ENCODE measurements around the gene ZSCAN10. TPM values are rescaled to one million over a fixed set of nuclear protein-coding genes. Genes with fewer than 3 reads are reported as not detected.

The ZSCAN10 gene
- total and polyA plus RNA-seq, 9 of the 15 experiments (the other 6 are each of a cell fraction or from before 2014, with no cell fraction given): 0.22 TPM; not detected in 8

DNA sequence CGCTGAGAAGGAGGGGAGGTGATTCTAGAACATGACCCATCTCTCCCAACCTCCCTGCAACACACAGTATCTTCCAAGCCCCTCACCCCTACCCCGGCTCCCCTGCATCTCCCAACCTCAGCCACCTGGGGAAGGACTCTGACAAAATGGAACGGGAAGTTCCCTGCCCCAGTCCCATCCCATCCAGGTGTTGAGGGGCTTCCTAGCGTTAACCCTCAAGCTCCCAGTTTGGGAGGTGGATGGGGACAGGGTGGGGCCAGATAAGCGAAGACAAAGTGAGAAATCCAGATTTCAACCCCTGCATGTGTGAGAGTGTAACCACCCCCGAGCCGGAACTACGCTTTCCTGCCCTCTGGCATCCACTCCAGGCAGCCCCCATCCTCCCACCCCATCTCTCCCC is 1.8 kb downstream of the ZSCAN10 start:
- intact Hi-C loops (cut with micrococcal nuclease): no loop called here
- TF ChIP-seq, protein P1, sequence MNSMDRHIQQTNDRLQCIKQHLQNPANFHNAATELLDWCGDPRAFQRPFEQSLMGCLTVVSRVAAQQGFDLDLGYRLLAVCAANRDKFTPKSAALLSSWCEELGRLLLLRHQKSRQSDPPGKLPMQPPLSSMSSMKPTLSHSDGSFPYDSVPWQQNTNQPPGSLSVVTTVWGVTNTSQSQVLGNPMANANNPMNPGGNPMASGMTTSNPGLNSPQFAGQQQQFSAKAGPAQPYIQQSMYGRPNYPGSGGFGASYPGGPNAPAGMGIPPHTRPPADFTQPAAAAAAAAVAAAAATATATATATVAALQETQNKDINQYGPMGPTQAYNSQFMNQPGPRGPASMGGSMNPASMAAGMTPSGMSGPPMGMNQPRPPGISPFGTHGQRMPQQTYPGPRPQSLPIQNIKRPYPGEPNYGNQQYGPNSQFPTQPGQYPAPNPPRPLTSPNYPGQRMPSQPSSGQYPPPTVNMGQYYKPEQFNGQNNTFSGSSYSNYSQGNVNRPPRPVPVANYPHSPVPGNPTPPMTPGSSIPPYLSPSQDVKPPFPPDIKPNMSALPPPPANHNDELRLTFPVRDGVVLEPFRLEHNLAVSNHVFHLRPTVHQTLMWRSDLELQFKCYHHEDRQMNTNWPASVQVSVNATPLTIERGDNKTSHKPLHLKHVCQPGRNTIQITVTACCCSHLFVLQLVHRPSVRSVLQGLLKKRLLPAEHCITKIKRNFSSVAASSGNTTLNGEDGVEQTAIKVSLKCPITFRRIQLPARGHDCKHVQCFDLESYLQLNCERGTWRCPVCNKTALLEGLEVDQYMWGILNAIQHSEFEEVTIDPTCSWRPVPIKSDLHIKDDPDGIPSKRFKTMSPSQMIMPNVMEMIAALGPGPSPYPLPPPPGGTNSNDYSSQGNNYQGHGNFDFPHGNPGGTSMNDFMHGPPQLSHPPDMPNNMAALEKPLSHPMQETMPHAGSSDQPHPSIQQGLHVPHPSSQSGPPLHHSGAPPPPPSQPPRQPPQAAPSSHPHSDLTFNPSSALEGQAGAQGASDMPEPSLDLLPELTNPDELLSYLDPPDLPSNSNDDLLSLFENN (IDR thresholded peaks at IDR 0.05; ENCODE audit: low read depth in 2 of 2, low read length in 2 of 2): no peak
- TF ChIP-seq CREB1 (IDR thresholded peaks at IDR 0.05) (no peak), CREB1 (CRISPR knock-in tag; IDR thresholded peaks at IDR 0.05) (no peak), NR1H2 (CRISPR knock-in tag; IDR thresholded peaks at IDR 0.05) (no peak), MXI1 (IDR thresholded peaks at IDR 0.05; ENCODE audit: low read depth, low read length) (no peak), HNRNPL (IDR thresholded peaks at IDR 0.05; ENCODE audit: low read depth, low read length) (no peak), RBM17 (IDR thresholded peaks at IDR 0.05; ENCODE audit: borderline replicate concordance, low read depth, low read length) (no peak), ZBTB40 (IDR thresholded peaks at IDR 0.05) (no peak), ZBTB40 (CRISPR knock-in tag; IDR thresholded peaks at IDR 0.05) (no peak), BMI1 (IDR thresholded peaks at IDR 0.05; ENCODE audit: low read length) (no peak), ZNF586 (CRISPR knock-in tag; conservative IDR thresholded peaks at IDR 0.05) (no peak), ZNF239 (CRISPR knock-in tag; IDR thresholded peaks at IDR 0.05) (no peak)

More for the DNA sequence above, 1.8 kb downstream of the ZSCAN10 start:
- in situ Hi-C loops (cut with MboI): no loop called here
- no peaks in the 10 kb centered on the region for H3K9me3 ChIP-seq (replicated peaks; ENCODE audit: control insufficient read depth, insufficient read depth, low read depth, low read length)
- 15% methylated on average over 8 of the region's 8 CpGs for WGBS (ENCODE audit: insufficient coverage, low coverage, missing lambda C conversion rate)
- ATAC-seq (no peak), DNase-seq (ENCODE audit: extremely low read depth in 1 of 4, low spot score in 3 of 4) (no peak), FAIRE-seq (no peak)
- H3K9ac ChIP-seq (ENCODE audit: insufficient read depth in 1 of 2, low read depth in 2 of 2, low read length in 2 of 2): no peak overlapping the region
- BruUV-seq (replicated peaks): no TSS peak
- no peaks in the 10 kb centered on the region for H3K9me1 ChIP-seq (ENCODE audit: control insufficient read depth, insufficient read depth, low read length)
- peaks cover 0 to 6% of the 10 kb centered on the region in 2 experiments; a peak in 2 of 5 replicates for H3K27me3 ChIP-seq (ENCODE audit: control insufficient read depth in 2 of 2, insufficient read depth in 2 of 2, low read length in 2 of 2)
- H3K36me3 ChIP-seq (ENCODE audit: control insufficient read depth, insufficient read depth, low read length): no peaks in the 10 kb centered on the region
- no peak overlapping the region for H3K27ac ChIP-seq (ENCODE audit: extremely low read depth, low read depth, low read length)
- H3K4me2 ChIP-seq (ENCODE audit: insufficient read depth, low read length): no peak overlapping the region
- H2AFZ ChIP-seq (ENCODE audit: low read depth, low read length): no peak overlapping the region
- POLR2A ChIA-PET: interaction anchor here (0.6 to 1.3 kb wide), 4 partner anchors 14 to 1342 kb away, joined by 3 to 4 read pairs (median 4); no protein-coding TSS in a partner anchor
- H3K79me2 ChIP-seq (ENCODE audit: control insufficient read depth, insufficient read depth, low read length): no peaks in the 10 kb centered on the region
- no peaks in the 10 kb centered on the region for H4K20me1 ChIP-seq (replicated peaks; ENCODE audit: control insufficient read depth, insufficient read depth, low read length)
- peaks cover 19 to 34% of the 10 kb centered on the region in 2 experiments for H3K4me1 ChIP-seq (replicated peaks in 1 of 2; ENCODE audit: control insufficient read depth in 2 of 2, insufficient read depth in 2 of 2, low read length in 2 of 2)
- no peak overlapping the region for H3K4me3 ChIP-seq
- CTCF ChIA-PET (ENCODE audit: low intra/inter-chr PET ratio): no interaction called here
